Measurements from ENCODE around the gene COG3.

DNA sequence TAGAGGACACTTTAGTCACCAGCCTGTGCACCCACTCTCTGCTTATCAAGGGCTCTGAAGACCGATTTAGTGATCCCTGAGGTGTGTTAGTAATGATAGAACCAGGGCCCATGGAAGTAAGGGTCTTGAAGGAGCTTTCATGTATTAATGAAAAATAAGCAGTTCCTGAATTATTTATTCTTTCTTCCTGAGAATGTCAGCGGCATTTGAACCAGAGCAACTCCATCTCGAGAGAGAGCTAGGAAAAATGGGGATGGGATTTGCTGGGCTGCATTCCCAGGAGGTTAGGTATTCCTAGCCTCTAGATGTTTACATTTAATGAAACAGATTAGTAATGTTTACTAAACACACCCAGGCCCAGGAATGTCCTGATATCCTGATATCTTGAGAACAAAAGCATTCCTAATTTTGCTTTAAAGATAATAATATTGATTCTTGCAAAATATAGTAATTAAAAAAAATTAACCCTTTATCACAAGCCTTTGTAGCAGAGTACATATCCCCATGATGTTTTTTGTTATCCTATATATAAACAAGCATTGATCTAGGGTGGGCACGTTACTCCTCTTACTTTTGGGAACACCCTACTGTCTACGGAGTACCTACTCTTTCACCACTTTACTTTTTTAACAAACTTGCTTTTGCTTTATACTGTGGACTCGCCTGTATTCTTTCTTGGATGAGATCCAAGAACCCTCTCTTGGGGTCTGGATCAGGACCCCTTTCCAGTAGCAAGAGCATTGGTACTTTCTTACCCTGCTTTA, 63.1 kb downstream of the COG3 start:
- TF ChIP-seq, protein P1, sequence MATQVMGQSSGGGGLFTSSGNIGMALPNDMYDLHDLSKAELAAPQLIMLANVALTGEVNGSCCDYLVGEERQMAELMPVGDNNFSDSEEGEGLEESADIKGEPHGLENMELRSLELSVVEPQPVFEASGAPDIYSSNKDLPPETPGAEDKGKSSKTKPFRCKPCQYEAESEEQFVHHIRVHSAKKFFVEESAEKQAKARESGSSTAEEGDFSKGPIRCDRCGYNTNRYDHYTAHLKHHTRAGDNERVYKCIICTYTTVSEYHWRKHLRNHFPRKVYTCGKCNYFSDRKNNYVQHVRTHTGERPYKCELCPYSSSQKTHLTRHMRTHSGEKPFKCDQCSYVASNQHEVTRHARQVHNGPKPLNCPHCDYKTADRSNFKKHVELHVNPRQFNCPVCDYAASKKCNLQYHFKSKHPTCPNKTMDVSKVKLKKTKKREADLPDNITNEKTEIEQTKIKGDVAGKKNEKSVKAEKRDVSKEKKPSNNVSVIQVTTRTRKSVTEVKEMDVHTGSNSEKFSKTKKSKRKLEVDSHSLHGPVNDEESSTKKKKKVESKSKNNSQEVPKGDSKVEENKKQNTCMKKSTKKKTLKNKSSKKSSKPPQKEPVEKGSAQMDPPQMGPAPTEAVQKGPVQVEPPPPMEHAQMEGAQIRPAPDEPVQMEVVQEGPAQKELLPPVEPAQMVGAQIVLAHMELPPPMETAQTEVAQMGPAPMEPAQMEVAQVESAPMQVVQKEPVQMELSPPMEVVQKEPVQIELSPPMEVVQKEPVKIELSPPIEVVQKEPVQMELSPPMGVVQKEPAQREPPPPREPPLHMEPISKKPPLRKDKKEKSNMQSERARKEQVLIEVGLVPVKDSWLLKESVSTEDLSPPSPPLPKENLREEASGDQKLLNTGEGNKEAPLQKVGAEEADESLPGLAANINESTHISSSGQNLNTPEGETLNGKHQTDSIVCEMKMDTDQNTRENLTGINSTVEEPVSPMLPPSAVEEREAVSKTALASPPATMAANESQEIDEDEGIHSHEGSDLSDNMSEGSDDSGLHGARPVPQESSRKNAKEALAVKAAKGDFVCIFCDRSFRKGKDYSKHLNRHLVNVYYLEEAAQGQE (IDR thresholded peaks at IDR 0.05; ENCODE audit: unreplicated experiment) = no peak
- TF ChIP-seq, protein P2, sequence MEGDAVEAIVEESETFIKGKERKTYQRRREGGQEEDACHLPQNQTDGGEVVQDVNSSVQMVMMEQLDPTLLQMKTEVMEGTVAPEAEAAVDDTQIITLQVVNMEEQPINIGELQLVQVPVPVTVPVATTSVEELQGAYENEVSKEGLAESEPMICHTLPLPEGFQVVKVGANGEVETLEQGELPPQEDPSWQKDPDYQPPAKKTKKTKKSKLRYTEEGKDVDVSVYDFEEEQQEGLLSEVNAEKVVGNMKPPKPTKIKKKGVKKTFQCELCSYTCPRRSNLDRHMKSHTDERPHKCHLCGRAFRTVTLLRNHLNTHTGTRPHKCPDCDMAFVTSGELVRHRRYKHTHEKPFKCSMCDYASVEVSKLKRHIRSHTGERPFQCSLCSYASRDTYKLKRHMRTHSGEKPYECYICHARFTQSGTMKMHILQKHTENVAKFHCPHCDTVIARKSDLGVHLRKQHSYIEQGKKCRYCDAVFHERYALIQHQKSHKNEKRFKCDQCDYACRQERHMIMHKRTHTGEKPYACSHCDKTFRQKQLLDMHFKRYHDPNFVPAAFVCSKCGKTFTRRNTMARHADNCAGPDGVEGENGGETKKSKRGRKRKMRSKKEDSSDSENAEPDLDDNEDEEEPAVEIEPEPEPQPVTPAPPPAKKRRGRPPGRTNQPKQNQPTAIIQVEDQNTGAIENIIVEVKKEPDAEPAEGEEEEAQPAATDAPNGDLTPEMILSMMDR (conservative IDR thresholded peaks at IDR 0.05; ENCODE audit: low read depth in 2 of 2) = no peak
- no peak for TF ChIP-seq EZH2 (IDR thresholded peaks at IDR 0.05; ENCODE audit: low read depth, unreplicated experiment)
- no peak for TF ChIP-seq POLR2AphosphoS5 (IDR thresholded peaks at IDR 0.05; ENCODE audit: low read depth)
- TF ChIP-seq, protein P3, sequence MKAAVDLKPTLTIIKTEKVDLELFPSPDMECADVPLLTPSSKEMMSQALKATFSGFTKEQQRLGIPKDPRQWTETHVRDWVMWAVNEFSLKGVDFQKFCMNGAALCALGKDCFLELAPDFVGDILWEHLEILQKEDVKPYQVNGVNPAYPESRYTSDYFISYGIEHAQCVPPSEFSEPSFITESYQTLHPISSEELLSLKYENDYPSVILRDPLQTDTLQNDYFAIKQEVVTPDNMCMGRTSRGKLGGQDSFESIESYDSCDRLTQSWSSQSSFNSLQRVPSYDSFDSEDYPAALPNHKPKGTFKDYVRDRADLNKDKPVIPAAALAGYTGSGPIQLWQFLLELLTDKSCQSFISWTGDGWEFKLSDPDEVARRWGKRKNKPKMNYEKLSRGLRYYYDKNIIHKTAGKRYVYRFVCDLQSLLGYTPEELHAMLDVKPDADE (IDR thresholded peaks at IDR 0.05) = no peak
- TF ChIP-seq JUNB (IDR thresholded peaks at IDR 0.05; ENCODE audit: unreplicated experiment) = no peak
- no peak for TF ChIP-seq CREB1 (CRISPR knock-in tag; IDR thresholded peaks at IDR 0.05; ENCODE audit: low read depth)
- TF ChIP-seq NANOG (IDR thresholded peaks at IDR 0.05; ENCODE audit: borderline replicate concordance) = no peak
- no peak for TF ChIP-seq EZH2phosphoT487 (IDR thresholded peaks at IDR 0.05; ENCODE audit: unreplicated experiment)
- TF ChIP-seq ZNF331 (CRISPR knock-in tag; IDR thresholded peaks at IDR 0.05; ENCODE audit: low read depth) = no peak
- TF ChIP-seq STAT1 (IDR thresholded peaks at IDR 0.05; ENCODE audit: unreplicated experiment) = no peak
- no peak for TF ChIP-seq ZNF114 (CRISPR knock-in tag; IDR thresholded peaks at IDR 0.05)

Measured in GM23338 (cell line).